HepG2 (cell line): Measurements from ENCODE around the gene ZCCHC7. TPM values are rescaled to one million over a fixed set of nuclear protein-coding genes. Genes with fewer than 3 reads are reported as not detected.
A peak's percentile ranks its signal among the peaks of the same experiment; 100 is the strongest.

ENCODE experiments used
- CBX1 ChIP-seq: IDR thresholded peaks from one replicate; pipeline ENCODE4 v1.6.1; 2016; ENCODE audit warnings: antibody characterized with exemption, low read depth
- ETV6 ChIP-seq: sonication (generic); formaldehyde crosslinking; conservative IDR thresholded peaks from 2 replicates; pipeline ENCODE4 v1.4.0; 2020; ENCODE audit warnings: missing genetic modification reagents
- HOXA7 ChIP-seq: sonication (generic); formaldehyde crosslinking; IDR thresholded peaks from 2 replicates; pipeline ENCODE4 v1.8.1; 2022; ENCODE audit warnings: mild to moderate bottlenecking, missing genetic modification reagents, moderate library complexity
- HOXD1 ChIP-seq: sonication (generic); formaldehyde crosslinking; IDR thresholded peaks from 2 replicates; pipeline ENCODE4 v1.5.0; 2020; ENCODE audit warnings: missing genetic modification reagents
- MEIS2 ChIP-seq: sonication (generic); formaldehyde crosslinking; IDR thresholded peaks from 2 replicates; pipeline ENCODE4 v1.9.0; 2021; ENCODE audit warnings: mild to moderate bottlenecking, missing genetic modification reagents
- MTF1 ChIP-seq: sonication (generic); formaldehyde crosslinking; IDR thresholded peaks from 2 replicates; pipeline ENCODE4 v1.5.0; 2020; ENCODE audit warnings: missing genetic modification reagents
- NCOA1 ChIP-seq: sonication (generic); formaldehyde crosslinking; IDR thresholded peaks from 2 replicates; pipeline ENCODE4 v1.9.0; 2021; ENCODE audit warnings: missing genetic modification reagents
- NFYB ChIP-seq: sonication (generic); formaldehyde crosslinking; IDR thresholded peaks from 2 replicates; pipeline ENCODE4 v1.4.0; 2020; ENCODE audit warnings: missing genetic modification reagents
- NONO ChIP-seq, 2 experiments: fragments of 450-650 bp in 1 of 2; sonication (generic) in 1 of 2; formaldehyde crosslinking in 1 of 2; IDR thresholded peaks in 1 of 2; conservative IDR thresholded peaks in 1 of 2; 2 replicates each; pipeline versions ENCODE4 v1.6.1 to v1.8.0; 2017 to 2022; ENCODE audit warnings: mild to moderate bottlenecking in 1 of 2, missing genetic modification reagents in 1 of 2, moderate library complexity in 1 of 2
- NR2C2 ChIP-seq: sonication (generic); formaldehyde crosslinking; IDR thresholded peaks from 2 replicates; pipeline ENCODE4 v1.4.0; 2020; ENCODE audit warnings: missing genetic modification reagents, mild to moderate bottlenecking, moderate library complexity, borderline replicate concordance
- PHF20 ChIP-seq: sonication (generic); formaldehyde crosslinking; IDR thresholded peaks from 2 replicates; pipeline ENCODE4 v1.5.0; 2020; ENCODE audit warnings: mild to moderate bottlenecking, missing genetic modification reagents
- PHF5A ChIP-seq: IDR thresholded peaks from one replicate; pipeline ENCODE4 v1.6.1; 2018; ENCODE audit warnings: low read depth, missing genetic modification reagents; ENCODE audit not compliant: unreplicated experiment
- RELA ChIP-seq: sonication (generic); formaldehyde crosslinking; IDR thresholded peaks from 2 replicates; pipeline ENCODE4 v1.4.0; 2020; ENCODE audit warnings: missing genetic modification reagents
- RXRB ChIP-seq: IDR thresholded peaks from 2 replicates; pipeline ENCODE4 v1.6.1; 2016; ENCODE audit warnings: borderline replicate concordance, missing genetic modification reagents, missing compliant biosample characterization
- SRF ChIP-seq: IDR thresholded peaks from 2 replicates; pipeline ENCODE4 v1.6.1; 2011; ENCODE audit warnings: mild to moderate bottlenecking, low read depth, low read length, moderate library complexity
- ZFAT ChIP-seq: sonication (generic); formaldehyde crosslinking; conservative IDR thresholded peaks from 2 replicates; pipeline ENCODE4 v1.8.1; 2023; ENCODE audit warnings: missing genetic modification reagents, inconsistent platforms
- ZNF274 ChIP-seq: sonication (generic); formaldehyde crosslinking; IDR thresholded peaks from 2 replicates; pipeline ENCODE4 v1.5.1; 2020; ENCODE audit warnings: mild to moderate bottlenecking, missing genetic modification reagents
- polyA plus RNA-seq, 8 experiments: library from polyadenylated mRNA; depleted of rRNA in 3 of 8; stranded (reverse) in 7 of 8; unstranded in 1 of 8; fragments of >200 nt; fragmentation: Illumina TruSeq in 4 of 8; extraction: Trizol in 4 of 8; gene quantifications; 2 replicates each; pipeline versions ENCODE4 v1.2.1 to v1.2.3, GENCODE V29; 2011 to 2016; ENCODE audit warnings: low read depth in 4 of 8, missing spikeins in 1 of 8, mixed read lengths in 1 of 8; ENCODE audit not compliant: insufficient read depth in 1 of 8
- total RNA-seq, 5 experiments: library from RNA; depleted of rRNA; stranded (reverse); fragments of >200 nt; fragmentation: Illumina TruSeq; extraction: Trizol; gene quantifications; 2 replicates each; pipeline ENCODE4 v1.2.3, GENCODE V29; 2016; ENCODE audit warnings: low read depth in 1 of 5
- TF ChIP-seq, protein P1 (sequence below): sonication (generic); formaldehyde crosslinking; IDR thresholded peaks from 2 replicates; pipeline ENCODE4 v1.5.1; 2020; ENCODE audit warnings: mild to moderate bottlenecking, moderate library complexity, missing genetic modification reagents
- TF ChIP-seq, protein P2 (sequence below): sonication (generic); IDR thresholded peaks from 2 replicates; pipeline ENCODE4 v1.6.1; 2016; ENCODE audit warnings: low read depth, borderline replicate concordance
- TF ChIP-seq, protein P3 (sequence below): sonication (generic); formaldehyde crosslinking; IDR thresholded peaks from 2 replicates; pipeline ENCODE4 v1.4.0; 2020; ENCODE audit warnings: mild to moderate bottlenecking, missing genetic modification reagents, borderline replicate concordance

The ZCCHC7 gene
- total and polyA plus RNA-seq, 2 of the 13 experiments (the other 11 are each of a cell fraction or from before 2014, with no cell fraction given): 13.6 to 19.3 TPM

DNA sequence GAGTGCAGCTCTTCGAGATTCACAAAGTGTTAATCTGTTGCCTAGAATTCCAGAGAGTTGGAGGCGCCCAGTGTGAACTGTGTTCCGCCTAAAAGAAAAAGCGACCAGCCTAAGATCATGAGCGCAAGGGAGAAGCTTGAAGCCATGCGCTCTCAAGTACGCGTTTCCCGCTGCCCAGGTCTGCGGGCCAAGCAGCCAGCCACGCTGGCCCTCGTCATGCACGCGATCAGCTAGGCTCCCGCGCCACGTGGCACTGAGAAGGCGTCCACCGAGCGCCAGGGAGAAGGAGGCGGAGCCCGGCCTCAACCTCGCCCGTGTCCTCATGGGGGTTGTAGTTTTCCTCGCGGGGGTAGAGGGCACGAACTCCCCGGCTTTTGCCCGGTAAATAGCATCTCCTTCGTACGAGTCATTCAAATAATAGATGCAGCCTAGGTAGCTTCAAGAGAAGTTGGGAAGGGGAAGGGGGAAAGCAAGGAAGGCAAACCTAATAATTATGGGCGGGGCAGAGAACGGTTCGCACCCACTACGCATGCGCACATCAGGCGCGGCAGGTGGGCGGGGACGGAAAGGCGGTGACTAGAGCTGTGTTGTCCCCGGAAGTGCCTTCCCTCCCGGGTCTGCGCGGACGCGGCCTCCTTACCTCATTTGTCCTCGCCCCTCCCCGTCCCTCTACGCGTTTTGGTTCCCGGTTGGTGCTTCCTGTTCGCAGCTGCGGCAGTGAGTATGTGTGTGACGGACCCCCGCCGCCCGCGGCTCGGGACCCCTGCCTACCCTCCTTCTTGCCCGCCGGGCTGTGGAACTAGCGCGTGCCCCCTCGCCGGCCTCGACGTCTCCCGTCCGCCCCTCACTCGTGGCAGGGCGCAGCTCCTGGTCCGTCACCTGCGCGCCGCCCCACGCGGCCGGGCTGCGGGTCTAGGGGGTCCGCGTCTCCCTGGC, at the start of gene ZCCHC7 (continued):
- TF ChIP-seq SRF (no peak), PHF20 (CRISPR knock-in tag) (peak; percentile 83), PHF5A (CRISPR knock-in tag) (no peak), NCOA1 (CRISPR knock-in tag) (peak; percentile 79), MTF1 (peak; percentile 91), RXRB (no peak; the same call in 1 of the 2 replicates), NR2C2 (peak; percentile 91), NFYB (CRISPR knock-in tag) (peak; percentile 51), HOXA7 (CRISPR knock-in tag) (0 out of 2 replicates have a peak, but pooled peaks have one; percentile 23), ETV6 (CRISPR knock-in tag) (peak; percentile 60; the same call in 1 of the 2 replicates), MEIS2 (CRISPR knock-in tag) (peak; percentile 75), CBX1 (no peak), HOXD1 (peak; percentile 48; the same call in 1 of the 2 replicates), RELA (CRISPR knock-in tag) (no peak), NONO (IDR thresholded peaks at IDR 0.05) (no peak), NONO (CRISPR knock-in tag; conservative IDR thresholded peaks at IDR 0.05) (peak; percentile 74), ZNF274 (CRISPR knock-in tag) (peak; percentile 80), ZFAT (CRISPR knock-in tag) (peak; percentile 91)
- TF ChIP-seq, protein P1, sequence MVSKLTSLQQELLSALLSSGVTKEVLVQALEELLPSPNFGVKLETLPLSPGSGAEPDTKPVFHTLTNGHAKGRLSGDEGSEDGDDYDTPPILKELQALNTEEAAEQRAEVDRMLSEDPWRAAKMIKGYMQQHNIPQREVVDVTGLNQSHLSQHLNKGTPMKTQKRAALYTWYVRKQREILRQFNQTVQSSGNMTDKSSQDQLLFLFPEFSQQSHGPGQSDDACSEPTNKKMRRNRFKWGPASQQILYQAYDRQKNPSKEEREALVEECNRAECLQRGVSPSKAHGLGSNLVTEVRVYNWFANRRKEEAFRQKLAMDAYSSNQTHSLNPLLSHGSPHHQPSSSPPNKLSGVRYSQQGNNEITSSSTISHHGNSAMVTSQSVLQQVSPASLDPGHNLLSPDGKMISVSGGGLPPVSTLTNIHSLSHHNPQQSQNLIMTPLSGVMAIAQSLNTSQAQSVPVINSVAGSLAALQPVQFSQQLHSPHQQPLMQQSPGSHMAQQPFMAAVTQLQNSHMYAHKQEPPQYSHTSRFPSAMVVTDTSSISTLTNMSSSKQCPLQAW (CRISPR knock-in tag): peak; percentile 89; the same call in 1 of the 2 replicates
- TF ChIP-seq, protein P2, sequence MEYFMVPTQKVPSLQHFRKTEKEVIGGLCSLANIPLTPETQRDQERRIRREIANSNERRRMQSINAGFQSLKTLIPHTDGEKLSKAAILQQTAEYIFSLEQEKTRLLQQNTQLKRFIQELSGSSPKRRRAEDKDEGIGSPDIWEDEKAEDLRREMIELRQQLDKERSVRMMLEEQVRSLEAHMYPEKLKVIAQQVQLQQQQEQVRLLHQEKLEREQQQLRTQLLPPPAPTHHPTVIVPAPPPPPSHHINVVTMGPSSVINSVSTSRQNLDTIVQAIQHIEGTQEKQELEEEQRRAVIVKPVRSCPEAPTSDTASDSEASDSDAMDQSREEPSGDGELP: peak; percentile 18; the same call in 1 of the 2 replicates
- TF ChIP-seq, protein P3, sequence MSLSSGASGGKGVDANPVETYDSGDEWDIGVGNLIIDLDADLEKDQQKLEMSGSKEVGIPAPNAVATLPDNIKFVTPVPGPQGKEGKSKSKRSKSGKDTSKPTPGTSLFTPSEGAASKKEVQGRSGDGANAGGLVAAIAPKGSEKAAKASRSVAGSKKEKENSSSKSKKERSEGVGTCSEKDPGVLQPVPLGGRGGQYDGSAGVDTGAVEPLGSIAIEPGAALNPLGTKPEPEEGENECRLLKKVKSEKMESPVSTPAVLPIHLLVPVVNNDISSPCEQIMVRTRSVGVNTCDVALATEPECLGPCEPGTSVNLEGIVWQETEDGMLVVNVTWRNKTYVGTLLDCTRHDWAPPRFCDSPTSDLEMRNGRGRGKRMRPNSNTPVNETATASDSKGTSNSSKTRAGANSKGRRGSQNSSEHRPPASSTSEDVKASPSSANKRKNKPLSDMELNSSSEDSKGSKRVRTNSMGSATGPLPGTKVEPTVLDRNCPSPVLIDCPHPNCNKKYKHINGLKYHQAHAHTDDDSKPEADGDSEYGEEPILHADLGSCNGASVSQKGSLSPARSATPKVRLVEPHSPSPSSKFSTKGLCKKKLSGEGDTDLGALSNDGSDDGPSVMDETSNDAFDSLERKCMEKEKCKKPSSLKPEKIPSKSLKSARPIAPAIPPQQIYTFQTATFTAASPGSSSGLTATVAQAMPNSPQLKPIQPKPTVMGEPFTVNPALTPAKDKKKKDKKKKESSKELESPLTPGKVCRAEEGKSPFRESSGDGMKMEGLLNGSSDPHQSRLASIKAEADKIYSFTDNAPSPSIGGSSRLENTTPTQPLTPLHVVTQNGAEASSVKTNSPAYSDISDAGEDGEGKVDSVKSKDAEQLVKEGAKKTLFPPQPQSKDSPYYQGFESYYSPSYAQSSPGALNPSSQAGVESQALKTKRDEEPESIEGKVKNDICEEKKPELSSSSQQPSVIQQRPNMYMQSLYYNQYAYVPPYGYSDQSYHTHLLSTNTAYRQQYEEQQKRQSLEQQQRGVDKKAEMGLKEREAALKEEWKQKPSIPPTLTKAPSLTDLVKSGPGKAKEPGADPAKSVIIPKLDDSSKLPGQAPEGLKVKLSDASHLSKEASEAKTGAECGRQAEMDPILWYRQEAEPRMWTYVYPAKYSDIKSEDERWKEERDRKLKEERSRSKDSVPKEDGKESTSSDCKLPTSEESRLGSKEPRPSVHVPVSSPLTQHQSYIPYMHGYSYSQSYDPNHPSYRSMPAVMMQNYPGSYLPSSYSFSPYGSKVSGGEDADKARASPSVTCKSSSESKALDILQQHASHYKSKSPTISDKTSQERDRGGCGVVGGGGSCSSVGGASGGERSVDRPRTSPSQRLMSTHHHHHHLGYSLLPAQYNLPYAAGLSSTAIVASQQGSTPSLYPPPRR (CRISPR knock-in tag): no peak
